NCI-H2227 (cell line): Measurements from ENCODE around the gene TM7SF3.
"Not testable (repeated sequence)": the region's sequence is repeated elsewhere in the genome, so short reads cannot be mapped to it uniquely, and the experiment has no call there.

Experiments
- DNase-seq: peaks from one replicate; lab custom pipeline; 2025; ENCODE audit not compliant: unreplicated experiment; lab: John Stamatoyannopoulos, UW

TM7SF3 gene

GRCh38 chr12:27014085-27014858 lies at the start of gene TM7SF3:
Gene TM7SF3, minus strand, starts transcription at chr12:27014384. Its CDS starts 216 bp downstream, at chr12:27014168.
- DNase-seq = peak; percentile 92

- no peak for DNase-seq
Observed at GRCh38 chr12:27063250-27063851, 49.2 kb upstream of the TM7SF3 start.

- no peak for DNase-seq
Observed at GRCh38 chr12:27061317-27061716, 47.1 kb upstream of the TM7SF3 start.

GRCh38 chr12:27060740-27061139 lies 46.6 kb upstream of the TM7SF3 start:
- DNase-seq = no peak

GRCh38 chr12:27057543-27057942 lies 43.4 kb upstream of the TM7SF3 start:
- no peak for DNase-seq

GRCh38 chr12:27055966-27056365 lies 41.8 kb upstream of the TM7SF3 start:
- DNase-seq = no peak

- DNase-seq = no peak
Observed at GRCh38 chr12:27052742-27053141, 38.6 kb upstream of the TM7SF3 start.

- no peak for DNase-seq
Observed at GRCh38 chr12:27052176-27052575, 38.0 kb upstream of the TM7SF3 start.

GRCh38 chr12:27048822-27049752 lies 34.9 kb upstream of the TM7SF3 start:
- DNase-seq = no peak

- not testable (repeated sequence) for DNase-seq
Observed at GRCh38 chr12:27042018-27042417, 27.8 kb upstream of the TM7SF3 start.

- DNase-seq = not testable (repeated sequence)
Observed at GRCh38 chr12:27040637-27041036, 26.5 kb upstream of the TM7SF3 start.

- no peak for DNase-seq
Observed at GRCh38 chr12:27034607-27035293, 20.6 kb upstream of the TM7SF3 start.

GRCh38 chr12:27032679-27033078 lies 18.5 kb upstream of the TM7SF3 start:
- DNase-seq = no peak

- DNase-seq = no peak
Observed at GRCh38 chr12:27031531-27031930, 17.3 kb upstream of the TM7SF3 start.

GRCh38 chr12:27026257-27026656 lies 12.1 kb upstream of the TM7SF3 start:
- no peak for DNase-seq

GRCh38 chr12:27025116-27025515 lies 10.9 kb upstream of the TM7SF3 start:
- DNase-seq = no peak

GRCh38 chr12:27024291-27024690 lies 10.1 kb upstream of the TM7SF3 start:
- DNase-seq = no peak

- DNase-seq = no peak
Observed at GRCh38 chr12:27020761-27021160, 6.6 kb upstream of the TM7SF3 start.

GRCh38 chr12:27018037-27018436 lies 3.9 kb upstream of the TM7SF3 start:
- DNase-seq = peak; percentile 19

GRCh38 chr12:27017163-27017823 lies 3.1 kb upstream of the TM7SF3 start:
- DNase-seq = not testable (repeated sequence)
